ENCODE data around the gene ZNF683. TPM values are rescaled to one million over a fixed set of nuclear protein-coding genes. Genes with fewer than 3 reads are reported as not detected.

Gene ZNF683
- total and polyA plus RNA-seq, 9 of the 15 experiments (the other 6 are each of a cell fraction or from before 2014, with no cell fraction given), result not detected

DNA sequence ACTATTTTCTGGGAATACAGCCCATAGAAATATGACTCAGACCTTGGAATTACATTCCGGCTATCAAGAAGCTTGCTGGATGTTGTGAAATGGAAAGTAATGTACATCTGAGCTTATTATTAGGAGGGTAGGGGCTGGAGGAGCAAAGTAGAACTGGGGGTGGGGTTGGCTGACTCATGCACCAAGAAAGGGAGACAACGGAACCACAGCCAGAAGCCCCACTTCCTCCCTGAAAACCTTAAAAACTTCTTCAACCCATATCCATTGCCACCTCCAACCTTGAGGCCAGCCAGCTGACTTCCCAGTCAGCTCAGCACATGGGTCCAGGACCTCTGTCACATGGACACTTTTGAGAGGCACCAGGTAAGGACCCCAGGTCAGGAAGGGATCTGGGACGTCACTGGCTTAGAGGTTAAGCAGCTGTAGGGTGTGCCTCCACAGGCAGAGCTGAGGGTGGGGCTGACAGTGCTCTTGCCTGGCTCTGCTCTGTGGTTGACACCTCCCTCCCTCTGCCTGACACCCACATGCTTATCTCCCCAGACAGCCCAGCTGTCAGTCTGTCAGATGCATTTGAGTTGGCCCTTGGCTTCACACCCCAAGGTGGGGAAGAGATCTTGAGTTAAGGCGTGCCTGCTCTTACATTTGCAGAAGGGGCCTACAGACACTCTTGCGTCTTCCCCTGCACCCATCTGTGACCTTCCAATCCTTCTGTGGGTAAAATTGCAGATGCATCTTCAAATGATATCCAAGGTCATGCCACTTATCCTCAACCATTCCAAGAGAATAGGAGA, 5.7 kb upstream of the ZNF683 start (continued):
- TF ChIP-seq, protein P1, sequence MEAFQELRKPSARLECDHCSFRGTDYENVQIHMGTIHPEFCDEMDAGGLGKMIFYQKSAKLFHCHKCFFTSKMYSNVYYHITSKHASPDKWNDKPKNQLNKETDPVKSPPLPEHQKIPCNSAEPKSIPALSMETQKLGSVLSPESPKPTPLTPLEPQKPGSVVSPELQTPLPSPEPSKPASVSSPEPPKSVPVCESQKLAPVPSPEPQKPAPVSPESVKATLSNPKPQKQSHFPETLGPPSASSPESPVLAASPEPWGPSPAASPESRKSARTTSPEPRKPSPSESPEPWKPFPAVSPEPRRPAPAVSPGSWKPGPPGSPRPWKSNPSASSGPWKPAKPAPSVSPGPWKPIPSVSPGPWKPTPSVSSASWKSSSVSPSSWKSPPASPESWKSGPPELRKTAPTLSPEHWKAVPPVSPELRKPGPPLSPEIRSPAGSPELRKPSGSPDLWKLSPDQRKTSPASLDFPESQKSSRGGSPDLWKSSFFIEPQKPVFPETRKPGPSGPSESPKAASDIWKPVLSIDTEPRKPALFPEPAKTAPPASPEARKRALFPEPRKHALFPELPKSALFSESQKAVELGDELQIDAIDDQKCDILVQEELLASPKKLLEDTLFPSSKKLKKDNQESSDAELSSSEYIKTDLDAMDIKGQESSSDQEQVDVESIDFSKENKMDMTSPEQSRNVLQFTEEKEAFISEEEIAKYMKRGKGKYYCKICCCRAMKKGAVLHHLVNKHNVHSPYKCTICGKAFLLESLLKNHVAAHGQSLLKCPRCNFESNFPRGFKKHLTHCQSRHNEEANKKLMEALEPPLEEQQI (IDR thresholded peaks at IDR 0.05), result no peak; the same call in 1 of the 2 replicates
- TF ChIP-seq ZNF121 (CRISPR knock-in tag; conservative IDR thresholded peaks at IDR 0.05) (no peak), EHMT2 (IDR thresholded peaks at IDR 0.05) (peak; percentile 92), ZBTB8A (IDR thresholded peaks at IDR 0.05; ENCODE audit: partially characterized antibody) (no peak), CBX2 (IDR thresholded peaks at IDR 0.05; ENCODE audit: insufficient read depth, low read length, poor library complexity, severe bottlenecking) (no peak), HNRNPH1 (optimal IDR thresholded peaks at IDR 0.05; ENCODE audit: low read depth, low read length) (no peak), MCM3 (IDR thresholded peaks at IDR 0.05) (no peak), ELF1 (tag; IDR thresholded peaks at IDR 0.05) (peak; percentile 72), EP300 (IDR thresholded peaks at IDR 0.05; ENCODE audit: low read length) (peak; percentile 90), MAZ (CRISPR knock-in tag; conservative IDR thresholded peaks at IDR 0.05 in 1 of 2, IDR thresholded peaks at IDR 0.05 in 1 of 2) (peak; percentile 98 to 100), CBFB (CRISPR knock-in tag; IDR thresholded peaks at IDR 0.05) (peak; percentile 88), TEAD1 (CRISPR knock-in tag; IDR thresholded peaks at IDR 0.05) (peak; percentile 69 to 83; a peak in 3 of 4 replicates), FOS (IDR thresholded peaks at IDR 0.05; ENCODE audit: extremely low read depth, insufficient read length) (peak; percentile 48), MTF1 (CRISPR knock-in tag; IDR thresholded peaks at IDR 0.05; ENCODE audit: borderline replicate concordance) (no peak), ELF4 (CRISPR knock-in tag; IDR thresholded peaks at IDR 0.05) (peak; percentile 73), ZNF165 (CRISPR knock-in tag; IDR thresholded peaks at IDR 0.05; ENCODE audit: borderline replicate concordance) (no peak), XRCC3 (IDR thresholded peaks at IDR 0.05) (no peak)
- TF ChIP-seq, protein P2, sequence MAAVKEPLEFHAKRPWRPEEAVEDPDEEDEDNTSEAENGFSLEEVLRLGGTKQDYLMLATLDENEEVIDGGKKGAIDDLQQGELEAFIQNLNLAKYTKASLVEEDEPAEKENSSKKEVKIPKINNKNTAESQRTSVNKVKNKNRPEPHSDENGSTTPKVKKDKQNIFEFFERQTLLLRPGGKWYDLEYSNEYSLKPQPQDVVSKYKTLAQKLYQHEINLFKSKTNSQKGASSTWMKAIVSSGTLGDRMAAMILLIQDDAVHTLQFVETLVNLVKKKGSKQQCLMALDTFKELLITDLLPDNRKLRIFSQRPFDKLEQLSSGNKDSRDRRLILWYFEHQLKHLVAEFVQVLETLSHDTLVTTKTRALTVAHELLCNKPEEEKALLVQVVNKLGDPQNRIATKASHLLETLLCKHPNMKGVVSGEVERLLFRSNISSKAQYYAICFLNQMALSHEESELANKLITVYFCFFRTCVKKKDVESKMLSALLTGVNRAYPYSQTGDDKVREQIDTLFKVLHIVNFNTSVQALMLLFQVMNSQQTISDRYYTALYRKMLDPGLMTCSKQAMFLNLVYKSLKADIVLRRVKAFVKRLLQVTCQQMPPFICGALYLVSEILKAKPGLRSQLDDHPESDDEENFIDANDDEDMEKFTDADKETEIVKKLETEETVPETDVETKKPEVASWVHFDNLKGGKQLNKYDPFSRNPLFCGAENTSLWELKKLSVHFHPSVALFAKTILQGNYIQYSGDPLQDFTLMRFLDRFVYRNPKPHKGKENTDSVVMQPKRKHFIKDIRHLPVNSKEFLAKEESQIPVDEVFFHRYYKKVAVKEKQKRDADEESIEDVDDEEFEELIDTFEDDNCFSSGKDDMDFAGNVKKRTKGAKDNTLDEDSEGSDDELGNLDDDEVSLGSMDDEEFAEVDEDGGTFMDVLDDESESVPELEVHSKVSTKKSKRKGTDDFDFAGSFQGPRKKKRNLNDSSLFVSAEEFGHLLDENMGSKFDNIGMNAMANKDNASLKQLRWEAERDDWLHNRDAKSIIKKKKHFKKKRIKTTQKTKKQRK (IDR thresholded peaks at IDR 0.05; ENCODE audit: borderline replicate concordance, low read depth, low read length), result no peak
- TF ChIP-seq, protein P3, sequence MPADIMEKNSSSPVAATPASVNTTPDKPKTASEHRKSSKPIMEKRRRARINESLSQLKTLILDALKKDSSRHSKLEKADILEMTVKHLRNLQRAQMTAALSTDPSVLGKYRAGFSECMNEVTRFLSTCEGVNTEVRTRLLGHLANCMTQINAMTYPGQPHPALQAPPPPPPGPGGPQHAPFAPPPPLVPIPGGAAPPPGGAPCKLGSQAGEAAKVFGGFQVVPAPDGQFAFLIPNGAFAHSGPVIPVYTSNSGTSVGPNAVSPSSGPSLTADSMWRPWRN (IDR thresholded peaks at IDR 0.05; ENCODE audit: low read depth), result peak; percentile 49; the same call in 1 of the 2 replicates
- TF ChIP-seq, protein P4, sequence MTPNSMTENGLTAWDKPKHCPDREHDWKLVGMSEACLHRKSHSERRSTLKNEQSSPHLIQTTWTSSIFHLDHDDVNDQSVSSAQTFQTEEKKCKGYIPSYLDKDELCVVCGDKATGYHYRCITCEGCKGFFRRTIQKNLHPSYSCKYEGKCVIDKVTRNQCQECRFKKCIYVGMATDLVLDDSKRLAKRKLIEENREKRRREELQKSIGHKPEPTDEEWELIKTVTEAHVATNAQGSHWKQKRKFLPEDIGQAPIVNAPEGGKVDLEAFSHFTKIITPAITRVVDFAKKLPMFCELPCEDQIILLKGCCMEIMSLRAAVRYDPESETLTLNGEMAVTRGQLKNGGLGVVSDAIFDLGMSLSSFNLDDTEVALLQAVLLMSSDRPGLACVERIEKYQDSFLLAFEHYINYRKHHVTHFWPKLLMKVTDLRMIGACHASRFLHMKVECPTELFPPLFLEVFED (CRISPR knock-in tag; conservative IDR thresholded peaks at IDR 0.05), result peak; percentile 51; the same call in 1 of the 2 replicates
